ENCODE results near the gene PDZRN3. TPM values are rescaled to one million over a fixed set of nuclear protein-coding genes. Genes with fewer than 3 reads are reported as not detected.

The PDZRN3 gene
- total and polyA plus RNA-seq, 5 donors from 2014 or later, result not detected

- ATAC-seq (ENCODE audit: low read depth in 2 of 2), result no peak
- H3K4me3 ChIP-seq (ENCODE audit: low read depth, low read length), result no peak overlapping the region
- H3K9me3 Mint-ChIP-seq, result peaks cover 0 to 2% (median 1%) of the 10 kb centered on the region in 7 donors
Measured at GRCh38 chr3:73609315-73609641, 15.5 kb downstream of the PDZRN3 start.

GRCh38 chr3:73608456-73609314 lies 16.1 kb downstream of the PDZRN3 start:
- H3K9me3 Mint-ChIP-seq, result peaks cover 0 to 2% (median 1%) of the 10 kb centered on the region in 7 donors
- no peak overlapping the region for H3K27ac Mint-ChIP-seq

More at GRCh38 chr3:73609315-73609641, 15.5 kb downstream of the PDZRN3 start:
- H3K4me3 Mint-ChIP-seq, result no peak overlapping the region
- Histone ChIP-seq H3K27me3 (ENCODE audit: control insufficient read depth, insufficient read depth, low read length) (no peaks in the 10 kb centered on the region), H3K27ac (ENCODE audit: insufficient read depth, low read length, poor library complexity, severe bottlenecking) (no peak overlapping the region), H3K9me3 (ENCODE audit: control insufficient read depth in 2 of 2, low read length in 2 of 2) (no peaks in the 10 kb centered on the region), H3K4me1 (ENCODE audit: control insufficient read depth, insufficient read depth, low read length, poor library complexity, severe bottlenecking) (no peaks in the 10 kb centered on the region), H3K36me3 (ENCODE audit: control insufficient read depth, insufficient read depth, low read length) (no peaks in the 10 kb centered on the region)
- no peak overlapping the region for H3K27ac Mint-ChIP-seq
- no peaks in the 10 kb centered on the region for H3K36me3 Mint-ChIP-seq
- H3K4me1 Mint-ChIP-seq, result no peaks in the 10 kb centered on the region
- no peaks in the 10 kb centered on the region for H3K27me3 Mint-ChIP-seq
- DNase-seq, result no peak

GRCh38 chr3:73605861-73606260 lies 18.9 kb downstream of the PDZRN3 start:
- Histone ChIP-seq H3K36me3 (ENCODE audit: control insufficient read depth, insufficient read depth, low read length) (no peaks in the 10 kb centered on the region), H3K27ac (ENCODE audit: insufficient read depth, low read length, poor library complexity, severe bottlenecking) (no peak overlapping the region), H3K9me3 (ENCODE audit: control insufficient read depth in 2 of 2, low read length in 2 of 2) (no peaks in the 10 kb centered on the region), H3K27me3 (ENCODE audit: control insufficient read depth, insufficient read depth, low read length) (no peaks in the 10 kb centered on the region), H3K4me3 (ENCODE audit: low read depth, low read length) (no peak overlapping the region), H3K4me1 (ENCODE audit: control insufficient read depth, insufficient read depth, low read length, poor library complexity, severe bottlenecking) (no peaks in the 10 kb centered on the region)
- H3K9me3 Mint-ChIP-seq, result peaks cover 0 to 2% (median 0%) of the 10 kb centered on the region in 7 donors
- no peaks in the 10 kb centered on the region for H3K4me1 Mint-ChIP-seq
- no peak overlapping the region for H3K4me3 Mint-ChIP-seq
- DNase-seq, result no peak
- no peak overlapping the region for H3K27ac Mint-ChIP-seq
- ATAC-seq (ENCODE audit: low read depth in 2 of 2), result no peak
- H3K27me3 Mint-ChIP-seq, result no peaks in the 10 kb centered on the region
- no peaks in the 10 kb centered on the region for H3K36me3 Mint-ChIP-seq

More at GRCh38 chr3:73608456-73609314, 16.1 kb downstream of the PDZRN3 start:
- Histone ChIP-seq H3K4me1 (ENCODE audit: control insufficient read depth, insufficient read depth, low read length, poor library complexity, severe bottlenecking) (no peaks in the 10 kb centered on the region), H3K4me3 (ENCODE audit: low read depth, low read length) (no peak overlapping the region), H3K9me3 (ENCODE audit: control insufficient read depth in 2 of 2, low read length in 2 of 2) (no peaks in the 10 kb centered on the region), H3K36me3 (ENCODE audit: control insufficient read depth, insufficient read depth, low read length) (no peaks in the 10 kb centered on the region), H3K27ac (ENCODE audit: insufficient read depth, low read length, poor library complexity, severe bottlenecking) (no peak overlapping the region), H3K27me3 (ENCODE audit: control insufficient read depth, insufficient read depth, low read length) (no peaks in the 10 kb centered on the region)
- no peaks in the 10 kb centered on the region for H3K4me1 Mint-ChIP-seq
- no peaks in the 10 kb centered on the region for H3K36me3 Mint-ChIP-seq
- H3K27me3 Mint-ChIP-seq, result no peaks in the 10 kb centered on the region
- H3K4me3 Mint-ChIP-seq, result no peak overlapping the region
- DNase-seq (no peak), ATAC-seq (ENCODE audit: low read depth in 2 of 2) (no peak)

GRCh38 chr3:73605412-73605811 lies 19.3 kb downstream of the PDZRN3 start:
- no peak for ATAC-seq (ENCODE audit: low read depth in 2 of 2)
- peaks cover 0 to 2% (median 0%) of the 10 kb centered on the region in 7 donors for H3K9me3 Mint-ChIP-seq

GRCh38 chr3:73604451-73604850 lies 20.3 kb downstream of the PDZRN3 start:
- ATAC-seq (ENCODE audit: low read depth in 2 of 2), result no peak
- no peaks in the 10 kb centered on the region for H3K4me1 Mint-ChIP-seq
- no peak for DNase-seq
- no peaks in the 10 kb centered on the region for H3K27me3 Mint-ChIP-seq
- peaks cover 0 to 3% (median 0%) of the 10 kb centered on the region in 7 donors for H3K9me3 Mint-ChIP-seq
- no peak overlapping the region for H3K4me3 Mint-ChIP-seq
- H3K27me3 ChIP-seq (ENCODE audit: control insufficient read depth, insufficient read depth, low read length), result no peaks in the 10 kb centered on the region
- H3K36me3 ChIP-seq (ENCODE audit: control insufficient read depth, insufficient read depth, low read length), result no peaks in the 10 kb centered on the region
- no peaks in the 10 kb centered on the region for H3K4me1 ChIP-seq (ENCODE audit: control insufficient read depth, insufficient read depth, low read length, poor library complexity, severe bottlenecking)
- H3K36me3 Mint-ChIP-seq, result no peaks in the 10 kb centered on the region
- H3K27ac Mint-ChIP-seq, result no peak overlapping the region
- H3K4me3 ChIP-seq (ENCODE audit: low read depth, low read length), result no peak overlapping the region
- H3K9me3 ChIP-seq (ENCODE audit: control insufficient read depth in 2 of 2, low read length in 2 of 2), result no peaks in the 10 kb centered on the region
- no peak overlapping the region for H3K27ac ChIP-seq (ENCODE audit: insufficient read depth, low read length, poor library complexity, severe bottlenecking)

More at GRCh38 chr3:73605412-73605811, 19.3 kb downstream of the PDZRN3 start:
- Histone ChIP-seq H3K36me3 (ENCODE audit: control insufficient read depth, insufficient read depth, low read length) (no peaks in the 10 kb centered on the region), H3K27ac (ENCODE audit: insufficient read depth, low read length, poor library complexity, severe bottlenecking) (no peak overlapping the region), H3K27me3 (ENCODE audit: control insufficient read depth, insufficient read depth, low read length) (no peaks in the 10 kb centered on the region), H3K4me1 (ENCODE audit: control insufficient read depth, insufficient read depth, low read length, poor library complexity, severe bottlenecking) (no peaks in the 10 kb centered on the region), H3K4me3 (ENCODE audit: low read depth, low read length) (no peak overlapping the region), H3K9me3 (ENCODE audit: control insufficient read depth in 2 of 2, low read length in 2 of 2) (no peaks in the 10 kb centered on the region)
- Mint-ChIP-seq H3K4me3 (no peak overlapping the region), H3K4me1 (no peaks in the 10 kb centered on the region), H3K36me3 (no peaks in the 10 kb centered on the region), H3K27me3 (no peaks in the 10 kb centered on the region), H3K27ac (no peak overlapping the region)
- DNase-seq, result no peak

GRCh38 chr3:73603762-73604171 lies 21.0 kb downstream of the PDZRN3 start:
- Histone ChIP-seq H3K36me3 (ENCODE audit: control insufficient read depth, insufficient read depth, low read length) (no peaks in the 10 kb centered on the region), H3K4me1 (ENCODE audit: control insufficient read depth, insufficient read depth, low read length, poor library complexity, severe bottlenecking) (no peaks in the 10 kb centered on the region), H3K4me3 (ENCODE audit: low read depth, low read length) (no peak overlapping the region), H3K9me3 (ENCODE audit: control insufficient read depth in 2 of 2, low read length in 2 of 2) (no peaks in the 10 kb centered on the region), H3K27me3 (ENCODE audit: control insufficient read depth, insufficient read depth, low read length) (no peaks in the 10 kb centered on the region), H3K27ac (ENCODE audit: insufficient read depth, low read length, poor library complexity, severe bottlenecking) (no peak overlapping the region)
- H3K9me3 Mint-ChIP-seq, result peaks cover 0 to 3% (median 0%) of the 10 kb centered on the region in 7 donors
- H3K27me3 Mint-ChIP-seq, result no peaks in the 10 kb centered on the region
- H3K4me3 Mint-ChIP-seq, result no peak overlapping the region
- no peaks in the 10 kb centered on the region for H3K4me1 Mint-ChIP-seq
- DNase-seq (no peak), ATAC-seq (ENCODE audit: low read depth in 2 of 2) (no peak)
- H3K36me3 Mint-ChIP-seq, result no peaks in the 10 kb centered on the region
- no peak overlapping the region for H3K27ac Mint-ChIP-seq

GRCh38 chr3:73602170-73602569 lies 22.6 kb downstream of the PDZRN3 start:
- H3K9me3 ChIP-seq (ENCODE audit: control insufficient read depth in 2 of 2, low read length in 2 of 2), result no peaks in the 10 kb centered on the region
- H3K4me3 ChIP-seq (ENCODE audit: low read depth, low read length), result no peak overlapping the region
- ATAC-seq (ENCODE audit: low read depth in 2 of 2) (no peak), DNase-seq (no peak)
- Mint-ChIP-seq H3K4me3 (no peak overlapping the region), H3K27ac (no peak overlapping the region), H3K36me3 (no peaks in the 10 kb centered on the region), H3K27me3 (no peaks in the 10 kb centered on the region), H3K9me3 (peaks cover 0 to 3% (median 0%) of the 10 kb centered on the region in 7 donors), H3K4me1 (no peaks in the 10 kb centered on the region)
- H3K36me3 ChIP-seq (ENCODE audit: control insufficient read depth, insufficient read depth, low read length), result no peaks in the 10 kb centered on the region
- no peaks in the 10 kb centered on the region for H3K27me3 ChIP-seq (ENCODE audit: control insufficient read depth, insufficient read depth, low read length)
- H3K27ac ChIP-seq (ENCODE audit: insufficient read depth, low read length, poor library complexity, severe bottlenecking), result no peak overlapping the region
- no peaks in the 10 kb centered on the region for H3K4me1 ChIP-seq (ENCODE audit: control insufficient read depth, insufficient read depth, low read length, poor library complexity, severe bottlenecking)

GRCh38 chr3:73601481-73601880 lies 23.3 kb downstream of the PDZRN3 start:
- H3K27me3 ChIP-seq (ENCODE audit: control insufficient read depth, insufficient read depth, low read length), result no peaks in the 10 kb centered on the region
- H3K4me1 ChIP-seq (ENCODE audit: control insufficient read depth, insufficient read depth, low read length, poor library complexity, severe bottlenecking), result no peaks in the 10 kb centered on the region
- Mint-ChIP-seq H3K4me1 (no peaks in the 10 kb centered on the region), H3K36me3 (no peaks in the 10 kb centered on the region), H3K27ac (no peak overlapping the region), H3K9me3 (peaks cover 0 to 3% (median 0%) of the 10 kb centered on the region in 7 donors), H3K27me3 (no peaks in the 10 kb centered on the region), H3K4me3 (no peak overlapping the region)
- no peak overlapping the region for H3K27ac ChIP-seq (ENCODE audit: insufficient read depth, low read length, poor library complexity, severe bottlenecking)
- no peak for DNase-seq
- no peak for ATAC-seq (ENCODE audit: low read depth in 2 of 2)
- H3K9me3 ChIP-seq (ENCODE audit: control insufficient read depth in 2 of 2, low read length in 2 of 2), result no peaks in the 10 kb centered on the region
- H3K4me3 ChIP-seq (ENCODE audit: low read depth, low read length), result no peak overlapping the region
- H3K36me3 ChIP-seq (ENCODE audit: control insufficient read depth, insufficient read depth, low read length), result no peaks in the 10 kb centered on the region
